GM15510 (cell line): ENCODE results near the gene NCKAP5.

Experiments used
- POLR2A ChIP-seq: IDR thresholded peaks from 3 replicates; pipeline ENCODE4 v1.6.1; 2011; ENCODE audit warnings: borderline replicate concordance; ENCODE audit not compliant: insufficient read length; ENCODE audit errors: extremely low read depth

The NCKAP5 gene

GRCh38 chr2:132747046-132747445 is 821.2 kb downstream of the NCKAP5 start:
- TF ChIP-seq POLR2A = no peak

- TF ChIP-seq POLR2A = no peak
Measured at GRCh38 chr2:132741754-132742153, 826.5 kb downstream of the NCKAP5 start.

GRCh38 chr2:132740081-132740720 is 828.1 kb downstream of the NCKAP5 start:
- no peak for TF ChIP-seq POLR2A

DNA sequence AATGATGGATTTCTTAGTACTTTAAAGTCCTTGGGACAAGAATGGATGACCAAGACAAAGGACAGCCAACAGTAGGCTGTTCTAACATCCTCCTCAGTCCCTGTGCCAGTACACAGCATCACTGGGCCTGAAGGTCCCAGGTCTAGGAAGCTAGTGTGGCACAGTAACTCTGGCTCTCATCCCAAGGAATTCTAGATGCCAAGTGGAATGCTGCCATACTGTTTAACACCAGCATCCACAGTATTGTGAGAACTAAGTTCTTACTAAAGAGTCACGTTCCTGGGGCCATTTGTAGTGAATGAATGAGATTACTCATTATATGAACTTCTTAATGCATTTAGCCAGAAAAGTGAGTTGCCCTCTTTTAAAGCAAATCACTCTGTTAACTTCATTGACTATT is 830.0 kb downstream of the NCKAP5 start:
- TF ChIP-seq POLR2A = no peak

GRCh38 chr2:132736059-132736458 is 832.2 kb downstream of the NCKAP5 start:
- no peak for TF ChIP-seq POLR2A

DNA sequence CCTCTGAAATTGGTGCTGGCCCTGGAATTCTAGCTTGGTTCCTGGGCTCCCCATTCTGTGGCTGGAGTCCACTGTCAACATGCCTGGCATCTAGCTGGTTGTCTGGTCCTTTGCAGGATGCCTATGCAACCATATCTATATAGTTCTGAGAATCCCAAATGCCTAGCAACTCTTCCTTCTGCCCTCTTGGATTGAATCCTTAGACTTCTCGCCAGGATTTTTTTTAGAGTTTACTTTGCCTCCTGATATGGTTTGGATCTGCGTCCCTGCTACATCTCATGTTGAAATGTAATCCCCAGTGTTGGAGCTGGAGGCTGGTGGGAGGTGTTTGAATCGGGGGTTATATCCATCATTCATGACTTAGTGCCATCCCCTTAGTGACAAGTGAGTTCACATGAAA is 833.3 kb downstream of the NCKAP5 start:
- no peak for TF ChIP-seq POLR2A

- TF ChIP-seq POLR2A = no peak
Measured at GRCh38 chr2:132733094-132733493, 835.2 kb downstream of the NCKAP5 start.

DNA sequence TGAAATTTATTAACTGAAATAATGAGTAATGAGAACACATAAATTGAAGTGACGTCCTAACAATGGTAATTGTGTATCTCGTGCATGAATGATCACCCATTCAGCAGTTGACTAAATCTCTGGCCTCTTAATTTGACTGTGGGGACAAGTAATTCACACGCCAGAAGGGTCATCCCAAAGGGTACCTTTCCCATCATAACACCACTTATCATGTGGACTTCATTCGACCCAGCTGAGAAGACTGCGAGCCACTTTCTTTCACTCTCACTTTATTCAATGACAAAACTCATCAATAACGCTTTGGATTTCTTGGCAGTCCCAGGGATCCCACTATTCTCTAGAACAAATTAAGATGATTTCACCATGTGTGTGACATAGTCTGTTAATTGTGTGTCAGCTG is 835.6 kb downstream of the NCKAP5 start:
- TF ChIP-seq POLR2A = no peak

GRCh38 chr2:132731441-132731840 is 836.8 kb downstream of the NCKAP5 start:
- no peak for TF ChIP-seq POLR2A

DNA sequence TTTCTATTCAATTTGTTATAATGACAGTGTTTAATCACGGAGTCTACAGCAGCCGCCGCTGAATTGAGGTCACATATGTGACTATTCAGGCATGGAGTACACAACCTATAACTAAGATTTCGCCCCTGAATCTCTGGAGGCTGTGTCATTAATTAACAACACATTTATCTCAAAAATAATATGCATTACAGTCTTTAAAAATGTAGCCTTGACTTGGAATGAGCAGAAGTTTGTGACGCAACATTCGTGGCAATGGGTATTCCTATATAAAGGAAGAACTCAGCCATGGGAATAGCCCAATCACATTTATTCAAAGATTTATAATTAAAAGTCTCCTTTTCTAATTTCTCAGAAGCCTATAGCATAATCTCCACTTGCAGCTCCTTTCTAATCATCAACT is 837.7 kb downstream of the NCKAP5 start:
- TF ChIP-seq POLR2A = no peak

- no peak for TF ChIP-seq POLR2A
Measured at GRCh38 chr2:132729522-132729921, 838.7 kb downstream of the NCKAP5 start.

DNA sequence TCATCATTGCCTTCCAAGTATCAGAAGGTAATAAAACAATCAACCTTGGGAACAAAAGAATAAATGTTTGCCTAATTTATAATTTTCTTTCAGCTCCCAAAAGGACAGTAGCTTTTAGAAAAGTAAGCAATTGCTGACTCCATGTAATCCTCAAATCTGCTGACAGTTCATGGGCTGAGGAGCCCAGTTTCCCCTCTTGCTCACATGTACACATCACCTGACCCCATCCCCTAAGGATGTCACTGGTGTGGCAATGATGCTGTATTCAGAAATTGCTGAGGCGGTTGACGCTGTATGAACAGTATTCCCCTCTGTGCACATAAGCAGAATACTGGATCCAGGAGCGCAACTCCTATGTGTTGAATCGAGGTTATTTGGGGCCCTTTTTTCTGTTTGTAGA is 842.1 kb downstream of the NCKAP5 start:
- no peak for TF ChIP-seq POLR2A

GRCh38 chr2:132725748-132726147 is 842.5 kb downstream of the NCKAP5 start:
- TF ChIP-seq POLR2A = no peak

GRCh38 chr2:132725148-132725547 is 843.1 kb downstream of the NCKAP5 start:
- no peak for TF ChIP-seq POLR2A

DNA sequence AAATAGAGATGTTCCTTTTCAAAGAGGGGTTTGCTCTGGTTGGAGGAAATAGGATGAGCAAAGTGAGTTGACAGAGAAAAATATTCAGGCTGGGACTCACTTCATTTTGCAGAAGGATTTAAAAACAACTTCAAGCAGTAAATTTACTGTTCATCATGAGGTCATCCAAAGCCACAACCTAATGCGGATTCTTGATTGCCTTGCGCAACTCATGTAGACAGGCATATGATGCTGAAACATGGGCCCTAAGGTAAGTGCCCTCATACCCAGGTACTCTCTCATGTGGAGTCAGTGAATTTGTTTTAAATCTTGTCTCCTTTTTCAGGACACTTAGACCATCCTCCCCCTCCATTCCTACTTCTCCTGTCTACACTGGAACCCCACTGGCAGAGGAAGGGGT is 846.3 kb downstream of the NCKAP5 start:
- no peak for TF ChIP-seq POLR2A

GRCh38 chr2:132720393-132720792 is 847.9 kb downstream of the NCKAP5 start:
- no peak for TF ChIP-seq POLR2A

- TF ChIP-seq POLR2A = no peak
Measured at GRCh38 chr2:132719480-132719879, 848.8 kb downstream of the NCKAP5 start.
